Natural killer cell (primary cell): ENCODE results near the gene MTHFR. TPM values are rescaled to one million over a fixed set of nuclear protein-coding genes. Genes with fewer than 3 reads are reported as not detected.

Experiments used
- ATAC-seq, 3 donors: fragments of 150-1000 bp in 2 of 3; fragments of 200-7000 bp in 1 of 3; cut with Tn5 transposase; 1 replicate in 1 of 3; 2 replicates in 2 of 3; pipeline ENCODE4 v1.10.0; 2021; ENCODE audit warnings: mild to moderate bottlenecking in 2 of 3, moderate library complexity in 2 of 3
- DNase-seq, 2 donors: peaks; one replicate each; pipeline versions ENCODE4 v3.0.0 to v3.0.0-alpha.2; 2013 to 2021; ENCODE audit warnings: mixed read lengths in 1 of 2
- H3K27ac ChIP-seq: one replicate; pipeline ENCODE4 v1.5.1; 2013; ENCODE audit warnings: mild to moderate bottlenecking, low read length
- H3K27me3 ChIP-seq: one replicate; pipeline ENCODE4 v1.6.1; 2013; ENCODE audit warnings: low read length; ENCODE audit not compliant: control insufficient read depth, insufficient read depth
- H3K36me3 ChIP-seq: one replicate; pipeline ENCODE4 v1.6.1; 2013; ENCODE audit warnings: low read length; ENCODE audit not compliant: control insufficient read depth, insufficient read depth
- H3K4me1 ChIP-seq: one replicate; pipeline ENCODE4 v1.6.1; 2013; ENCODE audit warnings: low read length; ENCODE audit not compliant: control insufficient read depth, insufficient read depth
- H3K4me3 ChIP-seq: one replicate; pipeline ENCODE4 v1.5.1; 2013; ENCODE audit warnings: low read length
- H3K9me3 ChIP-seq: one replicate; pipeline ENCODE4 v1.6.1; 2013; ENCODE audit warnings: low read length; ENCODE audit not compliant: control insufficient read depth, insufficient read depth
- H3K27ac Mint-ChIP-seq, 2 donors: one replicate each; pipeline ENCODE4 v1.8.0; 2022; ENCODE audit warnings: mild to moderate bottlenecking in 2 of 2, mixed read lengths in 2 of 2, moderate library complexity in 1 of 2
- H3K27me3 Mint-ChIP-seq, 2 donors: one replicate each; pipeline ENCODE4 v1.8.0; 2022; ENCODE audit warnings: low read depth in 2 of 2, mixed read lengths in 2 of 2
- H3K36me3 Mint-ChIP-seq: one replicate; pipeline ENCODE4 v1.8.0; 2022; ENCODE audit warnings: mixed read lengths
- H3K4me1 Mint-ChIP-seq, 2 donors: one replicate each; pipeline ENCODE4 v1.8.0; 2022; ENCODE audit warnings: mixed read lengths in 2 of 2
- H3K4me3 Mint-ChIP-seq: one replicate; pipeline ENCODE4 v1.8.0; 2022; ENCODE audit warnings: mild to moderate bottlenecking, moderate library complexity, mixed read lengths
- H3K9me3 Mint-ChIP-seq, 2 donors: one replicate each; pipeline ENCODE4 v1.8.0; 2022; ENCODE audit warnings: mixed read lengths in 2 of 2
- CTCF ChIP-seq: fragments of 200-600 bp; IDR thresholded peaks from one replicate; pipeline ENCODE4 v1.8.0; 2022; ENCODE audit warnings: antibody characterized with exemption
- WGBS: methylation state at CpG from one replicate; pipeline ENCODE4 v1.1.7; 2013; ENCODE audit warnings: missing lambda C conversion rate; ENCODE audit not compliant: insufficient coverage; 5-methylcytosine and 5-hydroxymethylcytosine counted together
- intact Hi-C: fragments of 100-400 bp; cut with micrococcal nuclease; formaldehyde crosslinking; loops from one replicate; pipeline ENCODE4 v1.14.2; 2022
- total RNA-seq, 4 donors: library from RNA; stranded (reverse); fragments of 120-200 nt in 1 of 4; gene quantifications; one replicate each; pipeline versions ENCODE4 v1.2.3 to v1.2.4, GENCODE V29; 2013 to 2022

The MTHFR gene
- total RNA-seq, 3 donors from 2014 or later (not counting 1 experiment from before 2014, with no cell fraction given): 61.8 to 78.4 (median 69.5) TPM

GRCh38 chr1:11841245-11842153 is 35.7 kb upstream of the MTHFR start:
- Histone ChIP-seq H3K4me3 (no peak overlapping the region), H3K4me1 (peaks cover 7% of the 10 kb centered on the region), H3K27me3 (no peaks in the 10 kb centered on the region), H3K9me3 (no peaks in the 10 kb centered on the region), H3K36me3 (peaks cover 51% of the 10 kb centered on the region), H3K27ac (no peak overlapping the region)
- intact Hi-C loops: no loop called here
- WGBS: 76% methylated on average over 17 of the region's 17 CpGs
- Mint-ChIP-seq H3K4me3 (no peak overlapping the region), H3K36me3 (no peaks in the 10 kb centered on the region), H3K9me3 (no peaks in the 10 kb centered on the region), H3K4me1 (peaks cover 5 to 11% of the 10 kb centered on the region in 2 donors), H3K27me3 (no peaks in the 10 kb centered on the region), H3K27ac (no peak overlapping the region)
- TF ChIP-seq CTCF: no peak
- DNase-seq: no peak
- no peak for ATAC-seq

- H3K27ac ChIP-seq: no peak overlapping the region
- no peaks in the 10 kb centered on the region for H3K27me3 ChIP-seq
- H3K4me1 ChIP-seq: peaks cover 7% of the 10 kb centered on the region
- 94% methylated on average over 20 of the region's 20 CpGs for WGBS
- H3K4me1 Mint-ChIP-seq: peaks cover 5 to 11% of the 10 kb centered on the region in 2 donors
- H3K4me3 Mint-ChIP-seq: no peak overlapping the region
- no peaks in the 10 kb centered on the region for H3K9me3 Mint-ChIP-seq
- intact Hi-C loops: loop anchor here (2.0 kb wide), 1 partner anchor 127 kb away; no protein-coding TSS in a partner anchor
- no peaks in the 10 kb centered on the region for H3K9me3 ChIP-seq
- no peak overlapping the region for H3K27ac Mint-ChIP-seq
- no peak for TF ChIP-seq CTCF
- ATAC-seq (no peak), DNase-seq (no peak)
- H3K27me3 Mint-ChIP-seq: no peaks in the 10 kb centered on the region
- H3K36me3 ChIP-seq: peaks cover 58% of the 10 kb centered on the region
- no peaks in the 10 kb centered on the region for H3K36me3 Mint-ChIP-seq
- H3K4me3 ChIP-seq: no peak overlapping the region
Observed at GRCh38 chr1:11839727-11840705, 34.3 kb upstream of the MTHFR start.

- TF ChIP-seq CTCF: peak; percentile 95
- Histone ChIP-seq H3K27ac (no peak overlapping the region), H3K4me1 (peaks cover 7% of the 10 kb centered on the region), H3K9me3 (no peaks in the 10 kb centered on the region), H3K36me3 (peaks cover 67% of the 10 kb centered on the region), H3K27me3 (no peaks in the 10 kb centered on the region), H3K4me3 (no peak overlapping the region)
- DNase-seq (peak; percentile 69 to 86), ATAC-seq (peak; percentile 85 to 99 (median 95))
- H3K27me3 Mint-ChIP-seq: no peaks in the 10 kb centered on the region
- H3K9me3 Mint-ChIP-seq: no peaks in the 10 kb centered on the region
- H3K4me1 Mint-ChIP-seq: peaks cover 5 to 11% of the 10 kb centered on the region in 2 donors
- H3K36me3 Mint-ChIP-seq: peaks cover 5% of the 10 kb centered on the region
- 71% methylated on average over 38 of the region's 40 CpGs for WGBS
- intact Hi-C loops: loop anchor here (1.0 to 2.0 kb wide), 3 partner anchors 56 to 128 kb away; no protein-coding TSS in a partner anchor
- no peak overlapping the region for H3K27ac Mint-ChIP-seq
- H3K4me3 Mint-ChIP-seq: no peak overlapping the region
Observed at GRCh38 chr1:11838349-11839272, 32.8 kb upstream of the MTHFR start.
